HG03460 (cell line): ENCODE results near the gene IGSF21.
"Not testable (repeated sequence)": the region's sequence is repeated elsewhere in the genome, so short reads cannot be mapped to it uniquely, and the experiment has no call there.

ENCODE experiments used
- ATAC-seq: cut with Tn5 transposase; IDR thresholded peaks from one replicate; pipeline ENCODE4 v1.9.1; 2021; ENCODE audit not compliant: unreplicated experiment

Gene IGSF21

GRCh38 chr1:18144916-18145647 is 37.5 kb downstream of the IGSF21 start:
- ATAC-seq: no peak

- ATAC-seq: no peak
Measured at GRCh38 chr1:18145851-18146618, 38.4 kb downstream of the IGSF21 start.

- no peak for ATAC-seq
Measured at GRCh38 chr1:18146886-18147285, 39.3 kb downstream of the IGSF21 start.

GRCh38 chr1:18147672-18148071 is 40.1 kb downstream of the IGSF21 start:
- no peak for ATAC-seq

- no peak for ATAC-seq
Measured at GRCh38 chr1:18148461-18148860, 40.9 kb downstream of the IGSF21 start.

- ATAC-seq: no peak
Measured at GRCh38 chr1:18149027-18149641, 41.5 kb downstream of the IGSF21 start.

GRCh38 chr1:18151436-18152122 is 44.0 kb downstream of the IGSF21 start:
- ATAC-seq: no peak

- ATAC-seq: no peak
Measured at GRCh38 chr1:18154430-18155194, 47.0 kb downstream of the IGSF21 start.

- no peak for ATAC-seq
Measured at GRCh38 chr1:18155881-18156385, 48.3 kb downstream of the IGSF21 start.

GRCh38 chr1:18157352-18157751 is 49.8 kb downstream of the IGSF21 start:
- no peak for ATAC-seq

- ATAC-seq: no peak
Measured at GRCh38 chr1:18157968-18158367, 50.4 kb downstream of the IGSF21 start.

GRCh38 chr1:18158714-18159113 is 51.1 kb downstream of the IGSF21 start:
- no peak for ATAC-seq

- ATAC-seq: no peak
Measured at GRCh38 chr1:18160290-18160942, 52.8 kb downstream of the IGSF21 start.

- no peak for ATAC-seq
Measured at GRCh38 chr1:18161690-18162089, 54.1 kb downstream of the IGSF21 start.

- not testable (repeated sequence) for ATAC-seq
Measured at GRCh38 chr1:18165640-18166039, 58.0 kb downstream of the IGSF21 start.

GRCh38 chr1:18166341-18166740 is 58.7 kb downstream of the IGSF21 start:
- ATAC-seq: no peak

- ATAC-seq: no peak
Measured at GRCh38 chr1:18166929-18167328, 59.3 kb downstream of the IGSF21 start.

GRCh38 chr1:18170444-18170843 is 62.8 kb downstream of the IGSF21 start:
- no peak for ATAC-seq

GRCh38 chr1:18174037-18174436 is 66.4 kb downstream of the IGSF21 start:
- no peak for ATAC-seq

- no peak for ATAC-seq
Measured at GRCh38 chr1:18175051-18175450, 67.5 kb downstream of the IGSF21 start.
